H1 (cell line): ENCODE measurements around the gene DPP10. TPM values are rescaled to one million over a fixed set of nuclear protein-coding genes. Genes with fewer than 3 reads are reported as not detected.

Source experiments
- SIX5 ChIP-seq: IDR thresholded peaks from 2 replicates; pipeline ENCODE4 v1.6.1; 2011; ENCODE audit warnings: mild to moderate bottlenecking, low read depth, low read length
- polyA plus RNA-seq, 7 experiments: library from polyadenylated mRNA; depleted of rRNA in 3 of 7; stranded (reverse) in 5 of 7; unstranded in 2 of 7; fragments of >200 nt in 5 of 7; fragments of 200-250 nt in 2 of 7; gene quantifications; 1 replicate in 5 of 7; 2 replicates in 1 of 7; 4 replicates in 1 of 7; pipeline versions ENCODE4 v1.2.1 to v1.2.3, GENCODE V29; 2011 to 2013; ENCODE audit warnings: missing spikeins in 2 of 7, mixed read lengths in 2 of 7
- total RNA-seq: library from RNA; stranded (reverse); fragmentation: NEBNext Ultra II Directional; extraction: Animal tissue kit (Norgen Biotek cat#: 25700); gene quantifications from 2 replicates; pipeline ENCODE4 v1.2.1, GENCODE V29; 2021

Gene DPP10
- total and polyA plus RNA-seq, 2 of the 8 experiments (the other 6 are each of a cell fraction or from before 2014, with no cell fraction given), result 3.3 to 7.2 TPM

- no peak for TF ChIP-seq SIX5
These were observed 1100.6 kb downstream of the DPP10 start (continued) for GRCh38 chr2:115543024-115543423.
